Lung (tissue), 12 donors: ENCODE results near the gene EMSY. TPM values are rescaled to one million over a fixed set of nuclear protein-coding genes. Genes with fewer than 3 reads are reported as not detected.

ENCODE experiments used
- ATAC-seq: fragments of 200-7000 bp; cut with Tn5 transposase; one replicate; pipeline ENCODE4 v1.9.1; 2020; ENCODE audit warnings: moderate number of reproducible peaks; ENCODE audit not compliant: insufficient read depth, low FRiP score
- DNase-seq, 3 donors: peaks; one replicate each; pipeline ENCODE4 v3.0.0-alpha.2; 2013 to 2017
- H3K27ac ChIP-seq, 2 donors: one replicate each; pipeline ENCODE4 v1.5.1; 2013; ENCODE audit warnings: mild to moderate bottlenecking in 2 of 2, moderate library complexity in 2 of 2, control low read depth in 1 of 2, inconsistent platforms in 1 of 2, low read depth in 1 of 2, low read length in 1 of 2
- H3K27me3 ChIP-seq, 3 donors: one replicate each; pipeline ENCODE4 v1.5.1; 2013; ENCODE audit warnings: low read length in 2 of 3; ENCODE audit not compliant: control insufficient read depth in 3 of 3, insufficient read depth in 3 of 3
- H3K36me3 ChIP-seq, 4 donors: one replicate each; pipeline ENCODE4 v1.5.1; 2013; ENCODE audit warnings: low read length in 4 of 4, mild to moderate bottlenecking in 1 of 4, moderate library complexity in 1 of 4; ENCODE audit not compliant: control insufficient read depth in 4 of 4, insufficient read depth in 4 of 4
- H3K4me1 ChIP-seq, 5 donors: one replicate each; pipeline ENCODE4 v1.5.1; 2013; ENCODE audit warnings: low read length in 5 of 5, mild to moderate bottlenecking in 2 of 5, moderate library complexity in 1 of 5; ENCODE audit not compliant: control insufficient read depth in 5 of 5, insufficient read depth in 5 of 5
- H3K4me3 ChIP-seq: one replicate; pipeline ENCODE4 v1.5.1; 2013; ENCODE audit warnings: mild to moderate bottlenecking, control low read depth, moderate library complexity
- H3K9ac ChIP-seq, 2 donors: one replicate each; pipeline ENCODE4 v1.5.1; 2013; ENCODE audit warnings: low read length in 2 of 2, control low read depth in 1 of 2; ENCODE audit not compliant: insufficient read depth in 1 of 2
- H3K9me3 ChIP-seq, 4 donors: one replicate each; pipeline ENCODE4 v1.5.1; 2013; ENCODE audit warnings: low read length in 3 of 4, mild to moderate bottlenecking in 1 of 4, moderate library complexity in 1 of 4; ENCODE audit not compliant: control insufficient read depth in 4 of 4, insufficient read depth in 3 of 4
- WGBS, 2 donors: extraction: QIAGEN DNeasy Blood & Tissue Kit; methylation state at CpG; one replicate each; pipeline ENCODE4 v1.1.7; 2013; 5-methylcytosine and 5-hydroxymethylcytosine counted together
- polyA plus RNA-seq, 2 donors: library from polyadenylated mRNA; stranded (reverse); fragments of 200-250 nt; gene quantifications; one replicate each; pipeline ENCODE4 v1.2.1, GENCODE V29; 2013
- total RNA-seq, 2 donors: library from RNA; depleted of rRNA in 1 of 2; stranded (reverse); fragments of >200 nt in 1 of 2; gene quantifications; one replicate each; pipeline ENCODE4 v1.2.1, GENCODE V29; 2014 to 2021
- TF ChIP-seq, protein P1 (sequence below): IDR thresholded peaks from 2 replicates; pipeline ENCODE4 v1.5.1; 2012; ENCODE audit warnings: mild to moderate bottlenecking; ENCODE audit errors: control extremely low read depth, extremely low read depth
- donor health status: control.
- donor health status: control.
- donor health status: Bipolar disorder and iron deficiency.
- donor health status: healthy.
- donor health status: DM: yes; HTN: yes; CAD: no.

The EMSY gene
- total and polyA plus RNA-seq, 4 donors = 5.0 to 59.3 (median 15.5) TPM

DNA sequence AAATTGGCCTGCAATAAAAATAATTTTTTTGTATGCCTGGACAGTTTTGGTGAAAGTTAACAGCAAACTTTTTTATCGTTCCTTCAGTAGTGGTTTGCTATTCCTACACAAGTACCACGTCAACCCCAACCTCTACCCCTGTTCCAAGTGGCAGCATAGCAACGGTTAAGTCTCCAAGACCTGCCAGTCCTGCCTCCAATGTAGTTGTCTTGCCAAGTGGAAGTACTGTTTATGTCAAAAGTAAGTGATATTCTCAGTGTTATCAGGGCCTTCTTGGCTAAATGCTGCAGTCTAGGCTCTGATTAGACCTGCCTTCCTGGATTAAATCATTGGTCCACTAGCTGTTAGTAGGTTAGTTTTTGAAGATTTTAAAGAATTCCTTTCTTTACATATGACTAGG is 15.0 kb downstream of the EMSY start:
- no peak for ATAC-seq
- Histone ChIP-seq H3K27ac (no peak overlapping the region), H3K9ac (peak overlapping the region in 1 of 2 donors; percentile 26), H3K27me3 (no peaks in the 10 kb centered on the region), H3K4me1 (peaks cover 0 to 17% (median 3%) of the 10 kb centered on the region in 5 donors), H3K4me3 (no peak overlapping the region), H3K36me3 (peaks cover 0 to 16% (median 8%) of the 10 kb centered on the region in 4 donors), H3K9me3 (no peaks in the 10 kb centered on the region)
- DNase-seq = no peak
- TF ChIP-seq, protein P1, sequence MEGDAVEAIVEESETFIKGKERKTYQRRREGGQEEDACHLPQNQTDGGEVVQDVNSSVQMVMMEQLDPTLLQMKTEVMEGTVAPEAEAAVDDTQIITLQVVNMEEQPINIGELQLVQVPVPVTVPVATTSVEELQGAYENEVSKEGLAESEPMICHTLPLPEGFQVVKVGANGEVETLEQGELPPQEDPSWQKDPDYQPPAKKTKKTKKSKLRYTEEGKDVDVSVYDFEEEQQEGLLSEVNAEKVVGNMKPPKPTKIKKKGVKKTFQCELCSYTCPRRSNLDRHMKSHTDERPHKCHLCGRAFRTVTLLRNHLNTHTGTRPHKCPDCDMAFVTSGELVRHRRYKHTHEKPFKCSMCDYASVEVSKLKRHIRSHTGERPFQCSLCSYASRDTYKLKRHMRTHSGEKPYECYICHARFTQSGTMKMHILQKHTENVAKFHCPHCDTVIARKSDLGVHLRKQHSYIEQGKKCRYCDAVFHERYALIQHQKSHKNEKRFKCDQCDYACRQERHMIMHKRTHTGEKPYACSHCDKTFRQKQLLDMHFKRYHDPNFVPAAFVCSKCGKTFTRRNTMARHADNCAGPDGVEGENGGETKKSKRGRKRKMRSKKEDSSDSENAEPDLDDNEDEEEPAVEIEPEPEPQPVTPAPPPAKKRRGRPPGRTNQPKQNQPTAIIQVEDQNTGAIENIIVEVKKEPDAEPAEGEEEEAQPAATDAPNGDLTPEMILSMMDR = no peak
- WGBS, 2 donors = 77 to 87% methylated on average over 3 of the region's 3 CpGs

DNA sequence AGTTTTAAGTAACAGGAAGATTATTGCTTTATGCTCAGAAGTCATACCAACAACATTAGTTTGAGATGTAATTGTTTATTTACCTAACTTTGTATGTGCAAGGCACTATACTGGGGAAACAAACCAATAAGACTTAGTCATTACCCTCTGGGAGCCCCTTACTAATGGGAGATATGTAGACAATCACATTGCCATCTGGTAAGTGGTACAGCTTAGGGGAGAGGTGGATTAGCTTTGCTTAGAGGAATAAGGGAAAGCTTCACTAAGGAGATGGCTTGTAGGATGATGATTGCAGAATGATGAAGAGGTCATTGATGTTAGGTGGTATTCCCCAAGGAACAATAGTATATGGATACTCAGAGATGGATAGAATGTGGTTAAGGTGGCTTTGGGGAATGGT is 17.5 kb downstream of the EMSY start:
- peaks cover 4 to 18% (median 9%) of the 10 kb centered on the region in 4 donors for H3K36me3 ChIP-seq
- TF ChIP-seq, protein P1 = no peak

DNA sequence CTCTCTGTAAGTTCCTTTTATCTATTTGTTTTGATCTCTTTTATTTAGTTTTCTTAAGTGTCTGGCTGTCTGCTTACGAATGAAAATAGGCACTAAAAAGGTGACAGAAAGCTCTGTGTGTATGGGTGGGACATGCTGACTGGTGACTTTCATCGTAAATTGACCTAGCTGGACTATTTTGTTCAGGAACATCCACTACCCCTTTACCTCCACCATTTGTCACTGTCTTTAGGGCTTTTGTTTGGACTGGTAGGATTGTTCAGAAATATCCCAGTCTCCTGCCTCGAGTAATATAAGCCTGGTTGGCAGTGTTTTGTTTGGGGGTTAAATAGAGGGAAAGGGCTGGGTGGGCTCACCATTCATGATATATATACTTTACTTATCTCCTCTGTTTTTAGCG is 20.9 kb downstream of the EMSY start:
- no peak overlapping the region for H3K4me3 ChIP-seq
- H3K27ac ChIP-seq = no peak overlapping the region
- peaks cover 3 to 19% (median 7%) of the 10 kb centered on the region in 4 donors for H3K36me3 ChIP-seq
- H3K4me1 ChIP-seq = no peaks in the 10 kb centered on the region
- no peaks in the 10 kb centered on the region for H3K27me3 ChIP-seq
- 87% methylated on average over 4 of the region's 4 CpGs for WGBS, 2 donors
- H3K9me3 ChIP-seq = no peaks in the 10 kb centered on the region
- ATAC-seq = no peak
- H3K9ac ChIP-seq = no peak overlapping the region
- TF ChIP-seq, protein P1 = no peak
- no peak for DNase-seq

More for the DNA sequence above, 17.5 kb downstream of the EMSY start:
- DNase-seq (no peak), ATAC-seq (no peak)
- H3K4me3 ChIP-seq = no peak overlapping the region
- no peak overlapping the region for H3K9ac ChIP-seq
- no peak overlapping the region for H3K27ac ChIP-seq
- no peaks in the 10 kb centered on the region for H3K27me3 ChIP-seq
- H3K9me3 ChIP-seq = no peaks in the 10 kb centered on the region
- peaks cover 0 to 6% (median 3%) of the 10 kb centered on the region in 5 donors for H3K4me1 ChIP-seq

DNA sequence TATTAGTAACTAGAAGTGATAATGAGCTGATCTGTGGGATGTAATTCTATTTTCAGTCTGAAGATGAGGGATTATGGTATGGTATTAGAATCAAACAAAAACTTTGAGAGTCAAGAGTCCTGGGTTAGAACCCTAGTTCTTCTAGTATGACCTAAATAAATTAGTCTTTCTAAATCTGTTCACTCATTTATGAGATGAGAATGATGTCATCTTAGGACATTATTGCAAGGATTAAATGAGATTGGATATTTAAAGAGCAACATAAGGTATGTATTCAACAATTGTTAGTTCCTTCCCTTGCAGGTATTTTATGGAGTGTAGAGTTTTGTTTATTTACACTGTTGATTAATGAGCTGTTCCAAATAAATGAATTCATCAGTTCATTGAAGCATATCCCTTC is 21.8 kb downstream of the EMSY start:
- ATAC-seq = no peak
- no peak for DNase-seq
- Histone ChIP-seq H3K9me3 (no peaks in the 10 kb centered on the region), H3K27ac (no peak overlapping the region), H3K4me3 (no peak overlapping the region), H3K27me3 (no peaks in the 10 kb centered on the region), H3K36me3 (peaks cover 3 to 19% (median 8%) of the 10 kb centered on the region in 4 donors), H3K9ac (no peak overlapping the region), H3K4me1 (no peaks in the 10 kb centered on the region)
- TF ChIP-seq, protein P1 = no peak
